K562 (cell line): ENCODE measurements around the gene PDZD8. TPM values are rescaled to one million over a fixed set of nuclear protein-coding genes. Genes with fewer than 3 reads are reported as not detected.
A peak's percentile ranks its signal among the peaks of the same experiment; 100 is the strongest.

ENCODE experiments used
- ATAC-seq: fragments of 200-7000 bp; cut with Tn5 transposase; 3 replicates; pipeline ENCODE4 v1.9.1; 2020; ENCODE audit warnings: moderate library complexity
- BruUV-seq: library from RNA; stranded (reverse); fragments of 400-500 nt; replicated peaks from 2 replicates; lab custom pipeline; 2021; lab: Mats Ljungman, UMichigan
- CTCF ChIA-PET: fragments of 300-600 bp; formaldehyde crosslinking; extraction: SDS; loops from one replicate; lab custom pipeline; 2021; ENCODE audit warnings: low intra/inter-chr PET ratio; lab: Yijun Ruan, JAX
- POLR2A ChIA-PET: fragments of 300-600, 350-650 bp; sonication (Branson Sonifier 250); formaldehyde crosslinking; extraction: SDS; loops from one replicate; lab custom pipeline; 2021; ENCODE audit warnings: antibody characterized with exemption, inconsistent platforms; lab: Yijun Ruan, JAX
- DNase-seq, 4 experiments: peaks; one replicate each; pipeline versions ENCODE4 v3.0.0 to v3.0.0-alpha.2; 2011 to 2018; ENCODE audit warnings: low spot score in 3 of 4, mixed read lengths in 3 of 4; ENCODE audit errors: extremely low read depth in 1 of 4
- FAIRE-seq: peaks from 2 replicates; lab custom pipeline; 2011; peaks lifted over from hg19 to GRCh38; lab: Jason Lieb, UNC
- H2AFZ ChIP-seq: 2 replicates; pipeline ENCODE4 v1.6.0; 2011; ENCODE audit warnings: low read depth, low read length, control low read depth, inconsistent platforms
- H3K27ac ChIP-seq: fragments of 200-600 bp; 3 replicates; pipeline ENCODE4 v1.8.0; 2011; ENCODE audit warnings: low read depth, mild to moderate bottlenecking, control low read depth, inconsistent platforms, low read length, moderate library complexity, mixed read lengths; ENCODE audit errors: extremely low read depth
- H3K27me3 ChIP-seq, 2 experiments: fragments of 300-600 bp in 1 of 2; 2 replicates in 1 of 2; 3 replicates in 1 of 2; pipeline versions ENCODE4 v1.6.0 to v1.8.0; 2011; ENCODE audit warnings: inconsistent platforms in 2 of 2, low read length in 2 of 2, mild to moderate bottlenecking in 1 of 2, mixed read lengths in 1 of 2, moderate library complexity in 1 of 2; ENCODE audit not compliant: control insufficient read depth in 2 of 2, insufficient read depth in 2 of 2
- H3K36me3 ChIP-seq: fragments of 300-600 bp; 3 replicates; pipeline ENCODE4 v1.8.0; 2011; ENCODE audit warnings: mild to moderate bottlenecking, low read length, inconsistent platforms; ENCODE audit not compliant: control insufficient read depth, insufficient read depth
- H3K4me1 ChIP-seq, 2 experiments: fragments of 200-600 bp in 1 of 2; replicated peaks in 1 of 2; 2 replicates in 1 of 2; 3 replicates in 1 of 2; pipeline versions ENCODE4 v1.5.1 to v1.8.0; 2011; ENCODE audit warnings: inconsistent platforms in 2 of 2, low read length in 2 of 2, mild to moderate bottlenecking in 1 of 2, mixed read lengths in 1 of 2, moderate library complexity in 1 of 2; ENCODE audit not compliant: control insufficient read depth in 2 of 2, insufficient read depth in 2 of 2
- H3K4me2 ChIP-seq: 2 replicates; pipeline ENCODE4 v1.6.1; 2011; ENCODE audit warnings: low read length, control low read depth, inconsistent platforms, mixed read lengths; ENCODE audit not compliant: insufficient read depth
- H3K4me3 ChIP-seq: fragments of 200-600 bp; sonication (generic), shearing (Covaris generic); 2 replicates; pipeline ENCODE4 v1.5.1; 2016; ENCODE audit warnings: control low read depth, inconsistent platforms
- H3K79me2 ChIP-seq: fragments of 200-600 bp; 3 replicates; pipeline ENCODE4 v1.8.0; 2011; ENCODE audit warnings: low read length, inconsistent platforms; ENCODE audit not compliant: control insufficient read depth, insufficient read depth
- H3K9ac ChIP-seq, 2 experiments: 2 replicates each; pipeline versions ENCODE4 v1.6.0 to v1.6.1; 2011; ENCODE audit warnings: low read depth in 2 of 2, low read length in 2 of 2, control low read depth in 1 of 2, inconsistent platforms in 1 of 2, mild to moderate bottlenecking in 1 of 2, mixed read lengths in 1 of 2; ENCODE audit not compliant: insufficient read depth in 1 of 2
- H3K9me1 ChIP-seq: one replicate; pipeline ENCODE4 v1.6.0; 2011; ENCODE audit warnings: inconsistent platforms, mild to moderate bottlenecking, low read length, moderate library complexity; ENCODE audit not compliant: control insufficient read depth, insufficient read depth
- H3K9me3 ChIP-seq: replicated peaks from 2 replicates; pipeline ENCODE4 v1.5.1; 2011; ENCODE audit warnings: low read depth, low read length, inconsistent platforms; ENCODE audit not compliant: control insufficient read depth, insufficient read depth
- H4K20me1 ChIP-seq: replicated peaks from 2 replicates; pipeline ENCODE4 v1.6.1; 2011; ENCODE audit warnings: low read length, inconsistent platforms, mixed read lengths; ENCODE audit not compliant: control insufficient read depth, insufficient read depth
- KDM4B ChIP-seq, 2 experiments: fragments of 450-650 bp in 1 of 2; sonication (generic) in 1 of 2; IDR thresholded peaks; 2 replicates each; pipeline ENCODE4 v1.6.1; 2016 to 2017; ENCODE audit warnings: borderline replicate concordance in 2 of 2, antibody characterized with exemption in 1 of 2, low read depth in 1 of 2, mild to moderate bottlenecking in 1 of 2
- ZNF174 ChIP-seq: fragments of 250-450 bp; sonication (Bioruptor Pico); IDR thresholded peaks from 2 replicates; pipeline ENCODE4 v1.4.0; 2020; ENCODE audit warnings: mild to moderate bottlenecking
- WGBS: fragments of 100-300 bp; shearing (Covaris generic); methylation state at CpG from one replicate; pipeline ENCODE4 v1.1.6; 2016; ENCODE audit warnings: low coverage, mixed read lengths; ENCODE audit not compliant: insufficient coverage; ENCODE audit errors: missing lambda C conversion rate; 5-methylcytosine and 5-hydroxymethylcytosine counted together
- in situ Hi-C: fragments of 300-500 bp; cut with MboI; formaldehyde crosslinking; loops from 4 replicates; pipeline ENCODE4 v1.15.0; 2018; ENCODE audit warnings: inconsistent platforms, mixed read lengths
- intact Hi-C: fragments of 100-400 bp; cut with micrococcal nuclease; formaldehyde crosslinking; loops from 2 replicates; pipeline ENCODE4 v1.14.2; 2022
- polyA plus RNA-seq, 8 experiments: library from polyadenylated mRNA; depleted of rRNA in 4 of 8; stranded (reverse) in 5 of 8; unstranded in 3 of 8; fragments of >200 nt; fragmentation: Nextera tagmentation in 2 of 8; fragmentation: Illumina TruSeq in 1 of 8; extraction: Ambion mirVana in 2 of 8; extraction: Trizol in 1 of 8; gene quantifications; 2 replicates each; pipeline versions ENCODE4 v1.2.1 to v1.2.3, GENCODE V29; 2011 to 2014; ENCODE audit warnings: inconsistent platforms in 1 of 8, missing spikeins in 1 of 8
- total RNA-seq, 7 experiments: library from RNA; depleted of rRNA in 6 of 7; stranded (reverse); fragments of >200 nt in 6 of 7; fragmentation: Illumina TruSeq in 2 of 7; extraction: Trizol in 2 of 7; gene quantifications; 2 replicates each; pipeline versions ENCODE4 v1.2.1 to v1.2.3, GENCODE V29; 2011 to 2021; ENCODE audit warnings: low replicate concordance in 1 of 7
- TF ChIP-seq, protein P1 (sequence below), 2 experiments: fragments of 450-650 bp; formaldehyde crosslinking in 1 of 2; IDR thresholded peaks; 2 replicates each; pipeline versions ENCODE4 v1.4.0 to v1.6.1; 2014 to 2020; ENCODE audit warnings: mild to moderate bottlenecking in 2 of 2, borderline replicate concordance in 1 of 2, low read depth in 1 of 2

Gene PDZD8
- total and polyA plus RNA-seq, 9 of the 15 experiments (the other 6 are each of a cell fraction or from before 2014, with no cell fraction given): 5.5 to 53.4 (median 36.8) TPM

- Histone ChIP-seq H3K79me2 (no peaks in the 10 kb centered on the region), H3K9me3 (no peaks in the 10 kb centered on the region), H4K20me1 (no peaks in the 10 kb centered on the region), H3K4me3 (no peak overlapping the region), H3K4me1 (no peaks in the 10 kb centered on the region; a peak in 1 of 5 replicates), H3K9me1 (no peaks in the 10 kb centered on the region), H3K9ac (no peak overlapping the region), H3K36me3 (no peaks in the 10 kb centered on the region), H3K27ac (no peak overlapping the region), H3K27me3 (peaks cover 10 to 47% of the 10 kb centered on the region in 2 experiments; a peak in 3 of 5 replicates), H3K4me2 (no peak overlapping the region), H2AFZ (no peak overlapping the region)
- no peak for DNase-seq
- TF ChIP-seq ZNF174 (CRISPR knock-in tag): no peak
- no TSS peak for BruUV-seq
- in situ Hi-C loops (no loop called here), intact Hi-C loops (no loop called here)
- 15% methylated on average over 17 of the region's 26 CpGs for WGBS
- CTCF ChIA-PET: no interaction called here
- no peak for ATAC-seq
- no peak for FAIRE-seq
- POLR2A ChIA-PET: no interaction called here
Observed at GRCh38 chr10:117254774-117255735, 120.2 kb downstream of the PDZD8 start.

DNA sequence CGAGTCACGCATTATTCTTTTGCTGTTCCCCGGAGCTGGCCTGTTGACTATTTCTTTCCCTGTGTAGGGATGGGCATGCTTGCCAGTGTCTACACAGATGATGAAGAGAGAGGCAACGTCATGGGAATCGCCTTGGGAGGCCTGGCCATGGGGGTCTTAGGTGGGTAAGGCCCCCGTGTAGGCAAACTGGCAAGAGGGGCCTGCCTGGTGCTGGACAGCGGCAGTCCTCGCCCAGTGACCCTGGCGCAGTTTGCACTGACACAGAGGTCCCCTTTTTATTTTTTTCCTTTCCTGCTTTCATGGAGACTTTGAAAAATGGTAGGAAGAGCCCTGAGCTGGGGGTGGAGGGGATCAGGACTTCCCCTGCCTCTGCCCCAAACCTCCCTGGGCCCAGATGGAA is 120.9 kb downstream of the PDZD8 start:
- Histone ChIP-seq H3K9ac (no peak overlapping the region), H3K4me2 (no peak overlapping the region), H3K4me1 (no peaks in the 10 kb centered on the region; a peak in 1 of 5 replicates), H3K9me3 (no peaks in the 10 kb centered on the region), H3K36me3 (no peaks in the 10 kb centered on the region), H3K27me3 (peaks cover 9 to 44% of the 10 kb centered on the region in 2 experiments; a peak in 3 of 5 replicates), H3K27ac (no peak overlapping the region), H2AFZ (no peak overlapping the region), H3K4me3 (no peak overlapping the region), H3K79me2 (no peaks in the 10 kb centered on the region), H3K9me1 (no peaks in the 10 kb centered on the region), H4K20me1 (no peaks in the 10 kb centered on the region)
- CTCF ChIA-PET: no interaction called here
- in situ Hi-C loops (no loop called here), intact Hi-C loops (no loop called here)
- no peak for TF ChIP-seq KDM4B (IDR thresholded peaks at IDR 0.05; ENCODE audit: borderline replicate concordance in 2 of 2, low read depth in 1 of 2)
- TF ChIP-seq, protein P1, sequence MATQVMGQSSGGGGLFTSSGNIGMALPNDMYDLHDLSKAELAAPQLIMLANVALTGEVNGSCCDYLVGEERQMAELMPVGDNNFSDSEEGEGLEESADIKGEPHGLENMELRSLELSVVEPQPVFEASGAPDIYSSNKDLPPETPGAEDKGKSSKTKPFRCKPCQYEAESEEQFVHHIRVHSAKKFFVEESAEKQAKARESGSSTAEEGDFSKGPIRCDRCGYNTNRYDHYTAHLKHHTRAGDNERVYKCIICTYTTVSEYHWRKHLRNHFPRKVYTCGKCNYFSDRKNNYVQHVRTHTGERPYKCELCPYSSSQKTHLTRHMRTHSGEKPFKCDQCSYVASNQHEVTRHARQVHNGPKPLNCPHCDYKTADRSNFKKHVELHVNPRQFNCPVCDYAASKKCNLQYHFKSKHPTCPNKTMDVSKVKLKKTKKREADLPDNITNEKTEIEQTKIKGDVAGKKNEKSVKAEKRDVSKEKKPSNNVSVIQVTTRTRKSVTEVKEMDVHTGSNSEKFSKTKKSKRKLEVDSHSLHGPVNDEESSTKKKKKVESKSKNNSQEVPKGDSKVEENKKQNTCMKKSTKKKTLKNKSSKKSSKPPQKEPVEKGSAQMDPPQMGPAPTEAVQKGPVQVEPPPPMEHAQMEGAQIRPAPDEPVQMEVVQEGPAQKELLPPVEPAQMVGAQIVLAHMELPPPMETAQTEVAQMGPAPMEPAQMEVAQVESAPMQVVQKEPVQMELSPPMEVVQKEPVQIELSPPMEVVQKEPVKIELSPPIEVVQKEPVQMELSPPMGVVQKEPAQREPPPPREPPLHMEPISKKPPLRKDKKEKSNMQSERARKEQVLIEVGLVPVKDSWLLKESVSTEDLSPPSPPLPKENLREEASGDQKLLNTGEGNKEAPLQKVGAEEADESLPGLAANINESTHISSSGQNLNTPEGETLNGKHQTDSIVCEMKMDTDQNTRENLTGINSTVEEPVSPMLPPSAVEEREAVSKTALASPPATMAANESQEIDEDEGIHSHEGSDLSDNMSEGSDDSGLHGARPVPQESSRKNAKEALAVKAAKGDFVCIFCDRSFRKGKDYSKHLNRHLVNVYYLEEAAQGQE (IDR thresholded peaks at IDR 0.05; ENCODE audit: borderline replicate concordance): peak; percentile 40
- TF ChIP-seq, protein P1 (CRISPR knock-in tag; IDR thresholded peaks at IDR 0.05; ENCODE audit: low read depth): no peak
- BruUV-seq: no TSS peak
- DNase-seq: no peak
- FAIRE-seq: no peak
- WGBS: 17% methylated on average over 5 of the region's 9 CpGs
- POLR2A ChIA-PET: interaction anchor here (0.8 kb wide), 1 partner anchor 8 kb away, joined by 4 read pairs; no protein-coding TSS in a partner anchor
- ATAC-seq: no peak
